Measurements from ENCODE around the gene THBS4. TPM values are rescaled to one million over a fixed set of nuclear protein-coding genes. Genes with fewer than 3 reads are reported as not detected.

Gene THBS4
- total and polyA plus RNA-seq, 10 of the 15 experiments (the other 5 are each of a cell fraction or from before 2014, with no cell fraction given) = 0.31 to 1.7 (median 0.75) TPM

DNA sequence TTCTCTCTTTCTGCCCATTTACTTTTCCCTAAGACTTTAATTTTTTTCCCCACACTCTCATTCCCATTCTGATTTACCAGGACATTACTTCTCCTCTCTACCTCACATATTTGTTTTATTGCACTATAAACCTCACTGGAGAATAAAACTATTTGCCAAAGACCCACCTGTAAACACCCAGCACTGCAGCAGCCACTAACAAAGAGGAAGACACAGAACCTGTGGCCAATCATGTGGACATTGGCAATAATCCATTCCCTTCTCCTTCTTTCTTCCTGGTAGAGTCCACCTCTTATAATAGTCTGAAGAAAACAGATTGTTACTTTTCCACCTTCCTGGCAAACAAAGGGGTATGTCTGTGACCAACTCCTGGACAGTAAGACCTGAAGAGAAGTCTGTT, 8.3 kb upstream of the THBS4 start (continued):
- TF ChIP-seq KDM1A (IDR thresholded peaks at IDR 0.05; ENCODE audit: borderline replicate concordance) (no peak), BHLHE40 (IDR thresholded peaks at IDR 0.05; ENCODE audit: borderline replicate concordance in 1 of 2, low read depth in 2 of 2, low read length in 1 of 2) (no peak), MYC (IDR thresholded peaks at IDR 0.05; ENCODE audit: insufficient read depth, insufficient read length, insufficient replicate concordance, low read length, severe bottlenecking) (no peak), DPF2 (IDR thresholded peaks at IDR 0.05) (no peak), CREB1 (IDR thresholded peaks at IDR 0.05; ENCODE audit: low read depth) (no peak)

DNA sequence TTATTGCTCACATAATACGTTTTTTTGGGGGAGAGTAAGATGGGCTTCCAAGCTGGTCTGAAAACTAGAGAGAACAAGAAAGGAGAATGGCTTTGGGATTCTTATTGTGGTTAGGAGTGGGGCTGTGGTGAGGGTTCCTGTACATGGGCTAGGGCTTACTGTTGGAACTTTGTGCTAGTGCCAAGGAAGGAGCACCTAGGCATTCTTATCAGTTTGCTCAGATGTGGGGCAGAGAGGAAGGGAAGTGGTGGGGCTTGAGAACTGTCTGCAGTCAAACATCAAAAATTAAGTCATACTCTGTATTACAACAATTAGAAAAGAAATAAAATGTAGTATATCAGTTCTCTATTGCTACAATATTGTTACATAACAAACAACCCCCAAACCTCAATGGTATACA, 4.0 kb upstream of the THBS4 start:
- intact Hi-C loops (cut with micrococcal nuclease; ENCODE audit: unreplicated experiment) = no loop called here
- Histone ChIP-seq H3K9me3 (replicated peaks; ENCODE audit: control insufficient read depth, insufficient read depth, low read length) (no peaks in the 10 kb centered on the region), H2AFZ (ENCODE audit: control insufficient read depth, low read depth, low read length) (no peak overlapping the region), H3K27ac (ENCODE audit: control insufficient read depth, insufficient read depth) (no peak overlapping the region), H3K79me2 (ENCODE audit: control insufficient read depth, insufficient read depth, low read length) (no peaks in the 10 kb centered on the region), H3K4me1 (ENCODE audit: control insufficient read depth, insufficient read depth, low read length) (no peaks in the 10 kb centered on the region), H3K27me3 (replicated peaks in 1 of 2; ENCODE audit: control insufficient read depth in 2 of 2, insufficient read depth in 2 of 2, low read length in 1 of 2) (peaks cover 5 to 8% of the 10 kb centered on the region in 2 experiments), H3K4me3 (no peak overlapping the region), H3K4me2 (ENCODE audit: control insufficient read depth, insufficient read depth) (no peak overlapping the region), H3K36me3 (ENCODE audit: control insufficient read depth in 2 of 2, insufficient read depth in 2 of 2, low read length in 1 of 2) (no peaks in the 10 kb centered on the region), H4K20me1 (ENCODE audit: control insufficient read depth, insufficient read depth) (no peaks in the 10 kb centered on the region), H3K9ac (ENCODE audit: control insufficient read depth, insufficient read depth, low read length) (no peak overlapping the region)
- in situ Hi-C loops (cut with MboI) = no loop called here
- WGBS (ENCODE audit: insufficient coverage, insufficient replicate concordance, low lambda C conversion rate, missing lambda C conversion rate) = 0% methylated on average over 1 of the region's 1 CpG
- TF ChIP-seq DPF2 (IDR thresholded peaks at IDR 0.05) (no peak), CHD4 (IDR thresholded peaks at IDR 0.05) (no peak), KAT2A (conservative IDR thresholded peaks at IDR 0.05; ENCODE audit: control insufficient read depth, low read depth, low read length) (no peak), HDAC6 (IDR thresholded peaks at IDR 0.05; ENCODE audit: unreplicated experiment) (no peak), E2F4 (IDR thresholded peaks at IDR 0.05; ENCODE audit: low read depth, low read length) (no peak), ASH2L (IDR thresholded peaks at IDR 0.05; ENCODE audit: borderline replicate concordance, low read depth) (no peak), KLF5 (IDR thresholded peaks at IDR 0.05; ENCODE audit: partially characterized antibody) (no peak), NFYB (IDR thresholded peaks at IDR 0.05; ENCODE audit: insufficient read depth, low read depth, low read length) (no peak), SUZ12 (IDR thresholded peaks at IDR 0.05; ENCODE audit: unreplicated experiment) (no peak), IKZF1 (conservative IDR thresholded peaks at IDR 0.05) (no peak), ESRRA (IDR thresholded peaks at IDR 0.05; ENCODE audit: low read length) (no peak), RCOR1 (conservative IDR thresholded peaks at IDR 0.05; ENCODE audit: low read depth, low read length) (no peak), BMI1 (IDR thresholded peaks at IDR 0.05; ENCODE audit: borderline replicate concordance) (no peak), REST (IDR thresholded peaks at IDR 0.05; ENCODE audit: low read depth, low read length) (no peak), MYC (IDR thresholded peaks at IDR 0.05; ENCODE audit: insufficient read depth, insufficient read length, insufficient replicate concordance, low read length, severe bottlenecking) (no peak)
- ChIA-PET CTCF (interaction anchor here (1.4 to 1.9 kb wide), 2 partner anchors 8 to 52 kb away, joined by 3 to 5 read pairs; no protein-coding TSS in a partner anchor), SMC1A (ENCODE audit: uncharacterized antibody, unreplicated experiment) (no interaction called here), POLR2A (no interaction called here), RAD21 (ENCODE audit: unreplicated experiment) (no interaction called here)
- ATAC-seq = no peak
- no TSS peak for BruUV-seq (replicated peaks)
- FAIRE-seq = peak; percentile 61
- DNase-seq (ENCODE audit: low read depth, low spot score) = no peak

Data from GM12878 (cell line).